Choroid plexus epithelial cell (primary cell): ENCODE measurements around the gene KCTD7.
"Not testable (repeated sequence)": the region's sequence is repeated elsewhere in the genome, so short reads cannot be mapped to it uniquely, and the experiment has no call there.

ENCODE experiments used
- DNase-seq: peaks from one replicate; pipeline ENCODE4 v3.0.0-alpha.2; 2010; ENCODE audit warnings: low read depth
- H3K4me3 ChIP-seq: 2 replicates; pipeline ENCODE4 v1.5.1; 2011; ENCODE audit warnings: low read depth, mild to moderate bottlenecking, control low read depth, low read length, moderate library complexity
- TF ChIP-seq, protein P1 (sequence below): conservative IDR thresholded peaks from 2 replicates; pipeline ENCODE4 v1.5.1; 2011; ENCODE audit warnings: low read depth, mild to moderate bottlenecking, control low read depth, inconsistent platforms, low read length, moderate library complexity

KCTD7 gene

DNA sequence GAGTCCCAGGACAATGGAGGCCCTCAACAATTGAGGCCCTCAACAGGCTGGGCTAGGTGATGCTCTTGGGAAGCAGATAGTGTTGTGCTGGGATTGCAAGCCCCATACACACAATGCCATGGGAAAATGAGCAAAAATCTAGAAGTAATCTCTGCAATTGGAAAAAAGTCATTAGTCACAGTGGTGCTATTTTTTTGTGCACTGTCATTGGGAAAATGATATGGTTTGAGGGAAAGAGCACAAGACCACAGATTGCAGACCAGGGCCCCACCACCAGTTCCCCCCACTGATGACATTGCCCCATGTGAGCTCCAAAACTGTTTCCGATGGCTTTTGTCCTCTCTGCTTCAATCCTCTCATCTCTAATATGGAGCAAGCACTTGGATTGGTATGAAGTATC is 1.9 kb downstream of the KCTD7 start:
- no peak overlapping the region for H3K4me3 ChIP-seq
- TF ChIP-seq, protein P1, sequence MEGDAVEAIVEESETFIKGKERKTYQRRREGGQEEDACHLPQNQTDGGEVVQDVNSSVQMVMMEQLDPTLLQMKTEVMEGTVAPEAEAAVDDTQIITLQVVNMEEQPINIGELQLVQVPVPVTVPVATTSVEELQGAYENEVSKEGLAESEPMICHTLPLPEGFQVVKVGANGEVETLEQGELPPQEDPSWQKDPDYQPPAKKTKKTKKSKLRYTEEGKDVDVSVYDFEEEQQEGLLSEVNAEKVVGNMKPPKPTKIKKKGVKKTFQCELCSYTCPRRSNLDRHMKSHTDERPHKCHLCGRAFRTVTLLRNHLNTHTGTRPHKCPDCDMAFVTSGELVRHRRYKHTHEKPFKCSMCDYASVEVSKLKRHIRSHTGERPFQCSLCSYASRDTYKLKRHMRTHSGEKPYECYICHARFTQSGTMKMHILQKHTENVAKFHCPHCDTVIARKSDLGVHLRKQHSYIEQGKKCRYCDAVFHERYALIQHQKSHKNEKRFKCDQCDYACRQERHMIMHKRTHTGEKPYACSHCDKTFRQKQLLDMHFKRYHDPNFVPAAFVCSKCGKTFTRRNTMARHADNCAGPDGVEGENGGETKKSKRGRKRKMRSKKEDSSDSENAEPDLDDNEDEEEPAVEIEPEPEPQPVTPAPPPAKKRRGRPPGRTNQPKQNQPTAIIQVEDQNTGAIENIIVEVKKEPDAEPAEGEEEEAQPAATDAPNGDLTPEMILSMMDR: no peak

DNA sequence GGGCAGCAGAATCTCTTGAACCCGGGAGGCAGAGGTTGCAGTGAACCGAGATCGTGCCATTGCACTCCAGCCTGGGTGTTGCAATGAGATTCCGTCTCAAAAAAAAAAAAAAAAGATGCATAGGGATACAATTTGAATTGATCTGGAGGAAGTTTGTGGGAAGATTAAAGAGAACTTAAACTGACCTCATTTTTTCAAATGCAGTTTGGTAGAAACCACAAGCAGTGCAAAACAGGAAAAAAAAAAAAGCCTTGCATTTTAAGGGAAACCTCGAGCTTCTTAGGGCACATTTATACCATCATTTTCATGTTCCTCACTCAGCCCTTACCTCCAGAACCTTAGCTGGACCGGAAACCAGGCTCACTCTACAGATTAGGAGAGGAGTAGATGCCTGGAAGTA is 2.8 kb downstream of the KCTD7 start:
- TF ChIP-seq, protein P1: no peak
- H3K4me3 ChIP-seq: no peak overlapping the region
- DNase-seq: peak; percentile 16

More for the DNA sequence above, 1.9 kb downstream of the KCTD7 start:
- no peak for DNase-seq

DNA sequence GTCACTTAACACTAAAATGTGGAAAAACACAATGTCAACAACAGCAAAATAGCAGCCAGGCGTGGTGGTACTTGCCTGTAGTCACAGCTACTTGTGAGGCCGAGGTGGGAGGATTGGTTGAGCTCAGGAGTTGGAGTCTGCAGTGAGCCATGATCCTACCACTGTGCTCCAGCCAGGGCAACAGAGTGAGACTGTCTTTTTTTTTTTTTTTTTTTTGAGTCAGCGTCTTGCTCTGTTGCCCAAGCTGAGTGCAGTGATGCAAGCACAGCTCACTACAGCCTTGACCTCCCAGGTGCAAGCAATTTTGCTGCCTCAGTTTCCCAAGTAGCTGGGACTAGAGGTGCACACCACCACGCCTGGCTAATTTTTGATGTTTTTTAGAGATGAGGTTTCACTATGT is 6.1 kb downstream of the KCTD7 start:
- TF ChIP-seq, protein P1: no peak
- no peak for DNase-seq
- H3K4me3 ChIP-seq: no peak overlapping the region

DNA sequence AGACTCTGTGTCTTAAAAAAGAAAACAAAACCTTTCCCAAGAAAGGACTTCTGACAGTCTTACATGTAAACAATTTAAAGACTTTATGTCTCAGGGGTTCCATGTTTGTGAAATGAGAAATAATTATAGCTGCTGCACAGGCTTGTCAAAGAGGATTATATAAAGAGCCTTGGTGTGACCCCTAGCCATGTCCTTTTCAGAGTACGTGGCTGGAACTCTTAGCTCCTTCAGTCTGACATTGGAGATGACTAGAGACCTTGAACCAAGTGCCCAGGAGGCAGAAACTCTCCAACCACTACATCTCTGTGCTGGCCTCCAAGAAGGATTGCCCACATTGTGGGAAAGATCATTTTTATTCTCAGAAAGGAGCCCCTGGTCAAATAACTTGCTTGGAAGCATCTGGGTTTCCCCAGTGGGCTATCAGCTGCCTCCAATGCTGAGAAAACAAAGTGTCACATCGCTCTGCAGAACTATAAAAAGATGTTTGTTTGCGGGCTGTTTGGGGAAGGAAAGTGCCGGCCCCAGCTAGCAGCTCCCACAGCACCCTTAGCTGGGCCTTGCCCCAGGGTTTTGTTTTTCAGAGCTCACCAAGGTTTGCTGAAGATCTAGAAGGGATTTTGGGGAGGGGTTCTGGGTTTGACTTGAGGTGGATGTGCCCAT is 6.8 kb downstream of the KCTD7 start:
- DNase-seq, H3K4me3 ChIP-seq: not testable (repeated sequence)

DNA sequence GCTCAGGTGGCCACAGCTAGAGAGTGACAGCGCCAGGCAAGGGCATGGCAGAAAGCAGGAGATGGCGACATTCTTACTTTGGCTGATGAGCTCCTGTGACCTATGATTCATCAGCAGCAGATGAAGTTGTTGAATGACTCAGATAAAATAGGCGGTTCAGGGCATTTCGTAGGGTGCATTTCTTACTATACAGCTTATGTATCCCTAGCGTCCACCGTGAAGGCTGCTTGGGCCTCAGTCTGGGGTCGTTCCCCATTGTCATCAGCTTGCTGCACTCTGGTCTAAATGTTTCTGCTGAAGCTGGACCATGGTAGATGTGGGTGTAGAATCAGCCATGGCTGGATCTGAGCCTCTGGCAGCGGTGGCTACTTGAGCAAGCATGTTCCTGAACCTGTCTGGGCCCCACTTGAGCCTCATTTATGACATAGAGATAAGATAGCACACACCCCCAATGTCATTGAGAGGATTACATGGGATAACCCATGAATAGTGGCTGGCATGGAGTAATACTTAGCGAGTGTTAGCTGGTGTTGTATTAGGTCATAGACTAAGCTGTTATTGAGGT is 7.4 kb downstream of the KCTD7 start:
- peak; percentile 90 for DNase-seq
- H3K4me3 ChIP-seq: not testable (repeated sequence)

DNA sequence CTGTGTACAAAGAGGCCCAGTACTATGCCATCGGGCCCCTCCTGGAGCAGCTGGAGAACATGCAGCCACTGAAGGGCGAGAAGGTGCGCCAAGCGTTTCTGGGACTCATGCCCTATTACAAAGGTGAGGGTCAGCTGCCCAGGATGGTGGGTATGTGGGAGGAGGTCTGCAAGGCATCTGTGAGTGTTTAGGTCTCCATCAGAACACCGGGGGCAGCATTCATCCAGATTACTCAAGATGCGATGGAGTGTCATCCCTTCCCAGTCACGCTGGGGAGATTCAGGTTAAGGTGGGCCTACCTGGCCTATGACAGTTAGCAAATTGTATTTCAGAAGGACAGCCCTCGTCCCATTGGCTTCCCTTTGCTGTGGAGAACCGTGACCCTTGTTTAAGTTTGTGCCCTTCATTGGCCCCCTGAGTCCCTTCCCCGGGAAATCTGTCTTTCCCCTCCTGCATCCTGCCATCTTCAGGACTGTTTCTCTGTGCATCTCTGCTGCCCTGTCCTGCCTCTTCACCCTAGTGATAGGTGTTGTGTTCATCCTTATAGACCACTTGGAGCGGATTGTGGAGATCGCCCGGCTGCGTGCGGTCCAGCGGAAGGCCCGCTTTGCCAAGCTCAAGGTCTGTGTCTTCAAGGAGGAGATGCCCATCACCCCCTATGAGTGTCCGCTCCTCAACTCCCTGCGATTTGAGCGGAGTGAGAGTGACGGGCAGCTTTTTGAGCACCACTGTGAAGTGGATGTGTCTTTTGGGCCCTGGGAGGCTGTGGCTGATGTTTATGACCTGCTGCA is 9.8 kb downstream of the KCTD7 start:
- no peak for DNase-seq
- no peak overlapping the region for H3K4me3 ChIP-seq
- TF ChIP-seq, protein P1: no peak

DNA sequence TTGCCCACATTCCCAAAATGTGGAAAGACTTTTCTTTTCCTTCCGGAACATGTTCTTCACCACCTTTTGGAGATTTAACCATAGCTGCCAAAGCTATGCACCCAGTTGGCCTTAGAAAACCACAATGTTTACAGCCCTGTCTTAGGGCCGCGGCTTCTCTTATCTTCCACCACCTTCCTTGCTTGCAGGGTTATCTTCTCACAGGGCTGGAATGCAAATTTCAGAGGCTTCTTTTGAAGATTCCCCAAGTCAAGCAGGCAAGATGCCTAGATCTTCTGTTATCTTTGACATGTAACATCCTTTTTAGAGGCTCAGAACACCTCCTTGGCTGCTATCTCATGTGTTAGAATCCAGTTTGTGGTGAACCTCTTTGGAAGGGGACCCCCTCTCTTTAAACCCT is 11.1 kb downstream of the KCTD7 start:
- DNase-seq: no peak
- TF ChIP-seq, protein P1: no peak
- no peak overlapping the region for H3K4me3 ChIP-seq
